Measurements from ENCODE around the gene SERPINA1. TPM values are rescaled to one million over a fixed set of nuclear protein-coding genes. Genes with fewer than 3 reads are reported as not detected.

The SERPINA1 gene
- polyA plus RNA-seq, 1 experiment: 1.7 TPM

- POLR2A ChIA-PET: no interaction called here
- no peaks in the 10 kb centered on the region for H3K27me3 ChIP-seq (ENCODE audit: control insufficient read depth, insufficient read depth, low read length)
- no peak overlapping the region for H3K4me3 ChIP-seq (ENCODE audit: low read depth, low read length)
- no peaks in the 10 kb centered on the region for H3K9me3 ChIP-seq (ENCODE audit: control insufficient read depth, insufficient read depth, low read length)
- no peak for DNase-seq (ENCODE audit: low read depth, low spot score)
- no peak for TF ChIP-seq CTCF (IDR thresholded peaks at IDR 0.05; ENCODE audit: low read depth, low read length)
- no peak overlapping the region for H3K27ac ChIP-seq (ENCODE audit: low read depth, low read length)
- CTCF ChIA-PET: no interaction called here
These were observed 15.0 kb upstream of the SERPINA1 start for GRCh38 chr14:94403312-94403932.

GRCh38 chr14:94401083-94401482, 12.7 kb upstream of the SERPINA1 start:
- CTCF ChIA-PET: interaction anchor here (1.1 kb wide), 1 partner anchor 22 kb away, joined by 5 read pairs; no protein-coding TSS in a partner anchor
- TF ChIP-seq CTCF (IDR thresholded peaks at IDR 0.05; ENCODE audit: low read depth, low read length): no peak
- POLR2A ChIA-PET: no interaction called here
- Histone ChIP-seq H3K27me3 (ENCODE audit: control insufficient read depth, insufficient read depth, low read length) (no peaks in the 10 kb centered on the region), H3K27ac (ENCODE audit: low read depth, low read length) (no peak overlapping the region), H3K9me3 (ENCODE audit: control insufficient read depth, insufficient read depth, low read length) (no peaks in the 10 kb centered on the region), H3K4me3 (ENCODE audit: low read depth, low read length) (no peak overlapping the region)
- no peak for DNase-seq (ENCODE audit: low read depth, low spot score)

GRCh38 chr14:94400422-94400841, 12.0 kb upstream of the SERPINA1 start:
- no peak overlapping the region for H3K27ac ChIP-seq (ENCODE audit: low read depth, low read length)
- no peaks in the 10 kb centered on the region for H3K27me3 ChIP-seq (ENCODE audit: control insufficient read depth, insufficient read depth, low read length)
- no peak for DNase-seq (ENCODE audit: low read depth, low spot score)
- ChIA-PET POLR2A (no interaction called here), CTCF (interaction anchor here (0.6 kb wide), 1 partner anchor 73 kb away, joined by 3 read pairs; no protein-coding TSS in a partner anchor)
- no peak for TF ChIP-seq CTCF (IDR thresholded peaks at IDR 0.05; ENCODE audit: low read depth, low read length)
- no peak overlapping the region for H3K4me3 ChIP-seq (ENCODE audit: low read depth, low read length)
- H3K9me3 ChIP-seq (ENCODE audit: control insufficient read depth, insufficient read depth, low read length): no peaks in the 10 kb centered on the region

- TF ChIP-seq CTCF (IDR thresholded peaks at IDR 0.05; ENCODE audit: low read depth, low read length): no peak
- DNase-seq (ENCODE audit: low read depth, low spot score): no peak
- Histone ChIP-seq H3K27ac (ENCODE audit: low read depth, low read length) (no peak overlapping the region), H3K9me3 (ENCODE audit: control insufficient read depth, insufficient read depth, low read length) (no peaks in the 10 kb centered on the region), H3K27me3 (ENCODE audit: control insufficient read depth, insufficient read depth, low read length) (no peaks in the 10 kb centered on the region), H3K4me3 (ENCODE audit: low read depth, low read length) (no peak overlapping the region)
- ChIA-PET POLR2A (no interaction called here), CTCF (no interaction called here)
These were observed 10.1 kb upstream of the SERPINA1 start for GRCh38 chr14:94398536-94398935.

GRCh38 chr14:94398182-94398479, 9.7 kb upstream of the SERPINA1 start:
- DNase-seq (ENCODE audit: low read depth, low spot score): no peak
- Histone ChIP-seq H3K9me3 (ENCODE audit: control insufficient read depth, insufficient read depth, low read length) (no peaks in the 10 kb centered on the region), H3K27me3 (ENCODE audit: control insufficient read depth, insufficient read depth, low read length) (no peaks in the 10 kb centered on the region), H3K4me3 (ENCODE audit: low read depth, low read length) (no peak overlapping the region), H3K27ac (ENCODE audit: low read depth, low read length) (no peak overlapping the region)
- POLR2A ChIA-PET: no interaction called here
- CTCF ChIA-PET: no interaction called here
- no peak for TF ChIP-seq CTCF (IDR thresholded peaks at IDR 0.05; ENCODE audit: low read depth, low read length)
